Measurements from ENCODE around the gene COMMD4.
"Not testable (repeated sequence)": the region's sequence is repeated elsewhere in the genome, so short reads cannot be mapped to it uniquely, and the experiment has no call there.

The COMMD4 gene

DNA sequence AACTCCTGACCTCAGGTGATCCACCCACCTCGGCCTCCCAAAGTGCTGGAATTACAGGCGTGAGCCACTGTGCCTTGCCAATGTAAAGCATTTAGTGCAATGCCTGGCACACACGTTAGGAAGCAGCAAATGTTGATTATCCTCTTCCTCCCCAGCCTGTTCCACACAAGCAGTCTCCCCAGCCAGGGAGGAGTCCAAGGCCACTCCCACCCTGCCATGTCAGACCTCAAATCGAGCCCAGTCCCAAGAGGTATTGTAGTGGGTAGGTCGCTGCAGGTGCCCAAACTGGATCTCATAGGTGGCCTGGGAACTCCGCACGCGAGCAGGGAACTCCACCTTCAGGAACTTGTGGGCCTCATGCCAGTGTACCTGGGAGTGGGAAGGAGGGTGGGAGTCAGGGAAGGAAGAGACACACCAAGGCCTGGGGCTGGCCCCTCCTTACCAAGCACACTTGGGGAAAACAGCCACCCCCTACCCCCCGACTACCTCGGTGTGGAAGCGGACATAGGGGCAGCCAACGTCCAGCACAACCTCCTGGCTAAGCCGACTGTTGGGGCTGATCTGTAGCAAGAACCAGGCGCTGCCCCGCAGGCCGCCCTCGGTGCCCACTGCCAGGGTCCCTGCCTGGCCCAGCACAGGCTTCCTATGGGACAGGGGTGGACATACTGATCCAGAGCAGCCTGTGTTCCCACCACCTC, 22.3 kb downstream of the COMMD4 start:
- DNase-seq, result no peak

DNA sequence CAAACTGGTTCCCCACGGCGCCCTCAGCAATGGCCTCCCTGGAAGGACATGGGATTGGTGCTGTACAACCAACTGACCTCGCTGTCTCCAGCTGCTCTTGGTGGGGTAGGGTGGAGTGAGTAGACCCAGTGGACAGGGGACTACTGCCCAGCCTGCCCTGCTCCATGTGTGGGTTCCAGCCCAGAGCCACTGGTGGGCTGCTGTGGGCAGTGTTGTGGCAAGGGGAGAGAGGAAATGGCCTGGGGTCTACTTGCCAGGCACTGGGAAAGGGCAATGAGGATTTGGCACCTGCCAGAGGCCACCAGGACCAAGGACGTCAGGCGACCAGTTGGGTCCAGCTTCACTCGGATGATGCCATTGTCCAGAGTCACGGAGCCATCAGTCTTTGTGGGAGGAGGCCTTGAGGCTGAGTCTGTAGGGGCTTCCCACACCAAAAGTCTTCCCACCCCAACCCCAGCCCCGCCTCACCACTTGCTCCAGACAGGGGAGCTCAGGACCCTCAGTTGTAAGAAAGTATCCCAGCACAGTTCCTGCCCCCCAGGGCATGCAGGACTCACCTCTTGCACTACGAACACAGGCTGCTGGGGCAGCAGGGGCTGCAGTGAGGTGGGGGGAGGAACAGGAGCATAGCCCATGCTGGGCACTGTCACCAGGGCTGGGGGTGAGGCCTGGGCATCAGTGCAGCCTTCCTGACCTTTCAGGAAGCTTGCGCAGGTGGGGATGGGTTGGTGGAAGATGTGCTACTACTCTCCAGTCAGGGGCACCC, 23.1 kb downstream of the COMMD4 start:
- DNase-seq, result no peak

DNA sequence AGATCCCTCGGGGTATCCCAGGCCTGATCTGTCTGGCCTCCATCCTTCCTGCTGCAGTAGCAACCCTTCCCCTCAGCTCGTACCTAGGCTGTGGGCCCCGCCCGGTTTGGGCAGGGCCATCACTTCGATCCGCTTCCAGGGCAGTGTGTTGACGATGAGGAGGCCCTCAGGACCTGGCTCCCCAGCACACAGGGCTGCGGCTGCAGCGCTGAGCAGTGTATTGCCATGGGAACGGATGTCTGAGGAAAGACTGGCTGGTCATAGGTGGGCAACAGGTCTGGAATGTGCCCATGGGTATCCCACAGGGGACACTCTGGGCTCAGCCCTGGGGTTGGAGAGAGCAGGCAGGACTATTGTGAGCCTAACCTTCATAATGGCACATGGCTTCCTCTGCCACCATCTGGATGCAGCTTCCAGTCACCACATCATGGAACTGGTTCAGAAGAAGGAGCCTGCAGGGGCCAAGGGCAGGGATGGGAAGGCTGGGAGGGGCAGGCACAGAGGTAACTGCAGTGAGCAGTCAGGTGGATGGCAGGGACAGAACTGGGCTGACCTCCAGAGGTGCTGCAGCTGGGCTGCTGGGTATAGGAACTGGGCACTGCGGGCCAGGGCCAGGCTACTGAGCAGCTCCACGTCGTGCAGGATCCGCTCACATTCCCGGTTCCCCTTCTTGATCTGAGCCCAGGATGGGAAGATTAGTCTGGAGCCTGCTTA, 23.8 kb downstream of the COMMD4 start:
- no peak for DNase-seq

DNA sequence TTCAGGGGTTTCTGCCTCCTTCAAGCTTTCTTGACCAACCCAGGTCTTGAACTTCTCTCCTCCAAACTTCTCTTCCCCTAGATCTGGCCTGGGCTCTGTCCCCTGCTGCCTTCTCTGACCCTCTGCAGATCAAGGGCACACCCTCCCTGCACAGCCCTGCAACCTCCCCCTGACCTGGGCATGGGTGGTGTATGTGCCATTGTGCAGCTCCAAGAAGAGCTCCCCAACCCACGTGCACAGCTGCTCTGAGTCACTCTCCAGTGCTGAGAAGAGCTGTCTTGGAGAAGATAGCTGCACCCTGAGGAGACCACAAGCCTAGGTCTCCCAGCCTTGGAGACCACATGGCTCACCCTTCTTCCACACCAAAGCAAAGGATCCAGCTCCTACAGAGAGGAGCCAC, 24.5 kb downstream of the COMMD4 start:
- DNase-seq, result no peak

DNA sequence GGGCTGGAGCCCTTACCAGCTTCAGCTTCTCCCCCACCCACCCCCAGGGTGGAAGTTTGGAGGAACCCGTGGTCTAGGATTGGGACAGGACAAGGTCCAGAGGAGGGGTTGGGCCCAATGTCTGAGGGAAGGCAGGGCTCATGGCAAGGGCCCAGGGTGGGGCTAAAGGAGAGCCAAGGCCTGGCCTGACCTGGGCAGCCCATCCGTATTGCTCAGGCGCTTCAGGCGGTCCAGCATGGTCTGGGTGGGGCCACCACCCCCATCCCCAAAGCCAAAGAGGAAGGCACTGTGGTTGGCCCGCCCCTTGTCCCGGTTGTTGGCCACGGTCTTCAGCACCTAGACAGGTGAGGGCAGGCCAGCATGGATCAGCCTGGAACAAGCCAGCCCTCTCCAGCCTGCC, 25.0 kb downstream of the COMMD4 start:
- no peak for DNase-seq

DNA sequence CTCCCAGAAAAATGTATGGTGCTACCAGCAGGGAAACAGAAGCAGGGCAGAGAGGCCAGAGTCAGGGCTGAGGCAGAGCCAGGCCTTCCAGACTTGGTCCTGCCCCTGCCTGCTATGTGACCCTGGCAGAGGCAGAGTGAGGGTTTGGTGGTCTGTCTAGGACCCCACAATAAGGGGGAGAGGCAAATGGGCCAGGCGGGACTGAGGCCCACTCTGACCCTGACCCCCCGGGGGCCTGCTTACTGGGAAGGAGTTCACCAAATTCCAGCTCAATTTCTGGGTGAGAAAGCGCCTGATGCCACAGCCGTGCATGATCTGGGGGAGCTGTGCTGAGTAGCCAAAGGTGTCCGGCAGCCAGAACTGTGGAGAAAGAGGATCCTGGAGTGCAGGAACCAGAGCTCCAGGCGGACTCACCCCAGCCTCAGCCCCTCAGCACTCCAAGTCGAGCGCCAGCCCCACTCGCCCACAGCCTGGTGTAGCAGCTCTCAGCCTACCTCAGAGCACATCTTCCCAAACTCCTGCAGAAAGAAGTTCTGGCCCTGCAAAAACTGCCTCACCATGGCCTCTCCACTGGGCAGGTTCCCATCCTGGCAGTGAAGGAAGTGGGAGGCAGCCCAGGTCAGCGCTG, 25.6 kb downstream of the COMMD4 start:
- DNase-seq, result no peak

DNA sequence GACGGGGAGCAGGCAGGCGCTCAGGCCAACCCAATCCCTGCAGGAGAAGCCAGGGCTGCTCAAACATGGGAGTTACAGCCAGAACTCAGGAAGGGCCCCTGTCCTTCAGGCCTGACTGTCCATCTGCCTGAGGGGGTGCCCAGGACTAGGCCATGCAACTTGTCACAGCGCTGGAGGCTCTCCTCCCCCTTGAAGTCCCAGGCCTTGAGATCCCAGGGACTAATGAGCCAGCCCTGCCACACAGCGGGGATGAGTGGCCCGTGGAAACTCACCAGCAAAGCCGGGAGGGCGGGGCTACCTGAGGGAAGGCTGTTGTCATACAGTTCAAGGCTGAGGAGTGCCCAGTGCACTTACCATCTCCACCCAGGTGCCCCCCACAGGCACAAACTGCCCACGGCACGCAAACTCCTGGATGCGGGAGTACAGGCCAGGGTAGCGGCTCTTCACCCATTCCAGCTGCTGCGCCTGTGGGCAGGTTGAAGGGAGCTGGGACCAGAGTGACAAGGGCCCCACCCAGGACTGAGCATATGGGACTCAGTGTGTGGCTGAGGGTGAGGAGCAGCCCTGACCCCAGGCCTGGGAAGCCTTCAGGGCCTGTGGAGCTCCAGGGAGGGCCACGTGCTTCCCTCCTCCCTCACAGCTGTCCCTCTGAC, 26.3 kb downstream of the COMMD4 start:
- no peak for DNase-seq

DNA sequence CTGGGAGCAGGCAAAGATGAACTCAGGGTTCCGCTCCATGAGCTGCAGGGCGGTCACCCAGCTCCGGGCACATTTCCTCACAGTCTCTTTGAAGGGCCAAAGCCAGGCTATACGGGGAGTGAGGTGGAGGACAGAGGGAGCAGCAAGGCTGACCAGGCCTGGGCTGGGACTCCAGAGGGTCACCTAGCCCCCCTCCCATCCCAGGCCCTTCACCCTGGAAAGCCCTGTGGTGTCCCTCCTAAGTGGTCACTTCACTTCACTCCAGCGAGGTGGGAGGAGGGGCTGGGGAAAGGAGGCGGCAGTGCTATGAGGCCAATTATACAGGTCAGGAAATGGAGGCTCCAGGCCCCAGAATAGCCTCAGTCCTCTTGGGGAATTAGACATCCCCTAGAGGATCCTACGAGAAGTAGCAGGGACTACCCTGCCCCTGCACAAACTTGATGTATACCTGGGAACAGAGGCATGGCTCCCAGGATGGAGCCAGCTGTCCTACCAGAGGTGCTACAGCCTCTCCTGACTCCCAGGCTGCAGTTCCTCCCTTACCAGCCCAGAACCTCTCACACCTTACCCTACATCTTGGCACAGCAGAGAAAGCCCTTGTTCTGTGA, 26.9 kb downstream of the COMMD4 start:
- DNase-seq, result no peak

DNA sequence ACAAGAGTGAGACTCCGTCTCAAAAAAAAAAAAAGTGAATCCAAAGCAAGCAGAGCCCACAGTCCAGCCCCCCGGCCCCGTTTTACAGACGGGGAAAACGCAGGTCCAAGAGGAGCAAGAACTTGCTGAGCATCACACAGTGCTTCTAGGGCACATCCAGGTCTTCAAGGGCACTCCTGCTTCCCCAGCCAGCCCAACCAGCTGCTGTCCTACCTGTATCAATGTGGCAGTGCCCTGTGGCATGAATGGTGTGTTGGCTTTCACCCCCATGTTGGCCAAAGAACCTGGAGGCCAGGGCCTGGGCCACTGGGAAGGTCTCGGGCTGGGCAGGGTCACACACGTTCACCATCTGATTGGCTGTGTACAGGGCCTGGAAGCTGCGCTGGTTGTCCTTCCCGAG, 27.9 kb downstream of the COMMD4 start:
- DNase-seq, result no peak

DNA sequence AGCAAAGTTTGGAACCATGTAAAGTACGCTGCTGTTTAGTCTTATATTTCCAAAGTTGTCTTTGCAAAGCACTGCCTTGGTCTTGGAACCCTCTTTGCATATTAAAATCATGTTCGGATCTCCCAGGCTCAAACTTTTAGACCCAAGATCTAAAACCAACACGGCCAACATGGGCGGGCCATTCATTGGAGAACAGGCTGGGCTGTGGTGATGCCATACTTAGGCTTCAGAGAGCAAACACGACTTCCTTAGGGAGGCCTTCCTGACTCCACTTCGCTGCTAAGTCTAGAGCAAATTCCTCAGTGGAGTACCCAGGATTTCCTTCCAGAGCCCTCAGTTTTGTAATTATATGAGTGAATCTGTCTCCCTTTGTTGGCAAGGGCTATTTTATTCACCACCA, 29.0 kb downstream of the COMMD4 start:
- DNase-seq, result no peak

DNA sequence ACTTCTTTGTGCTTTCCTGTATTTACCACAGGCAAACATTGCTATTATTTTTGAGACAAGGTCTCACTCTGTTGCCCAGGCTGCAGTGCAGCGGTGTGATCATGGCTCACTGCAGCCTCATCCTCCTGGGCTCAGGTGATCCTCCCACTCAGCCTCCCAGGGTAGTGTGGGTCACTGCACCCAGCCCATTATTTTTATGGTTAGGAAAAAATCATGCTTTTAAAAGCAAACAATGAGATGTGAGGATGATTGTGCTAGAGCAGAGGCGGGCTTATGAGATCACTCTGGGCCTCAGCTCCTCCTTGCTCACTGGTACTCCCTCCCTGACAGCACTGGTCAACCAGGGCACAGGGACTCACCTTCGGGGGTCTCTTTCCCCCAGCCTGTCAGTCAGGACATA, 30.3 kb downstream of the COMMD4 start:
- DNase-seq, result no peak

DNA sequence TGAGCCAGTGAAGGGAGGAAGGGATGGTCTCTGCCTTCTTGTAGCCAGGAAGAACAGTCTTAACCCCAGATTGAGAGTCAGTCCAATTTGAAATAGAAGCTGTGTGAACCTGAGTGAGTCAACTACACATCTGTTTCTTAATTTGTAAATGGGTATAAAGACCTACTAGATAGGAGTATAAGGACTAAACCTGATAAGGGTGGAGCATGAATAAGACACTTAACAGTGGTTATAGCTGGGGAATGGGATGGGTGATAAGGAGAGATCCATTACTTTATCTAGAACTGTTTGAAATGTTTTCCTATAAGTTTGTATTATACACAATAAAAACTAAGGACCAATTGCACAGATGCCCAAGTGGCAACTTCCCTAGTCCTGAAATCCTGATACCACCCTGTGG, 31.1 kb downstream of the COMMD4 start:
- DNase-seq, result no peak

DNA sequence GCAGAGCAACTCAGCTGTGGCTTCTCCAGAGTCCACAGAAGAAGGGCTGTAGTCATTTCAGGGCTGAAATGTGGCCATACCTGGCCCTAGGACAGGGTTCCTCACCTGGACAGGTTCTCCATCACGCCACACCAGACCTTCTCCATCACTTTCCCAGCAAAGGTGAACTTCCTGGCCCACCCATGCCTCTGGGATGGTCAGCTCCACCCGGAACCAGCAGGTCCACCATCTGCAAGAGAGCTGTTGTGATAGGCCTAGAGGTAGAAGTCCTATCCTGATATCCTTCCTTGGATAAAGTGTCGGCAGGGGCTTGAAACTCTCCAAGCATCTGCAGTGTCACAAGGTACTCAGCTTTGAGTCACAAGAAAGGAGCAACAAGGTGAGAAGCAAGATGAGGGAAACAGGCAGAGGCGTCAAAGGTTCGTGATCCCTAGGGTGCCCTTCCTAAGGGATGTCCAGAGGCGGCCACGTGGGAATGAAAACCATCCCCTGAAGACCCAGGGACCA, 31.6 kb downstream of the COMMD4 start:
- no peak for DNase-seq

DNA sequence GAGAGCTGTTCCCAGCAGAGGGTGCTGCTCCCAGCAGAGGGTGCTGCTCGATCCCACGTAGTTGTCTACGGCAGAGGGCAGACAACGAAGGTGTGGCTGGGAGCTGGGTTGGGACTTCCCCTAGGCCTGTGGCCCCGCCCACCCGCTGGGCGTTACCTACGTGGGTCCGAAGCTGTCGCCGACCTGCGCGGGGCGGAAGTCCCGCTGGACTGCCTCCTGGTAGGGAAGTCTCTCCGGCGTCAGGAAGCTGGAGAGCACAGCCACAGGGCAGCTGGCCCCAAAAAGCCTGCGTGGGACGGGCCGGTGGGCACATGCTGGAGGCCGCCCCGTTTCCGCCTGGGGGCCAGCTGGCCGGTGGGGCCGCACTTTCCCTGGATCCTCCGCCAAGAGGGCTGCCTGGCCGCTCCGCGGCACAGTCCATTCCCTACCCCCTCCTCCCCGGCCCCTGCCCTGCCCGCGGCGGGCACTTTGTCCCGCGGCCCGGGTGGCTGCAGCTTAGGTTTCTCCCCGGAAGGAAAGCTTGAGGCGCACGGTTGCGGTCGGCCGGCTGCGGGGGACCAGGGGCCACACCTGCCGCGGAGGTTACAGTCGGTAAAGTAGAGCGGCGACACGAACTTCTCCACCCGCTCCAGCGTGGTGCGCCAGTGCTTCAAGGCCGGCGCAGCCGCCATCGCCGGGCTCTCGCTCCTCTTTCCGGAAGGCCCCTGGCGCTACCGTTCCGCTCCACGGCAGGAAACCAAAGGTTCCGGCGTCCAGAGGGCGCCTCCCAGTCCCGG, 32.2 kb downstream of the COMMD4 start, which contains the start of gene MAN2C1:
Gene MAN2C1 (minus strand): TSS at position 695 of the 776 bp plus-strand sequence. CDS start 24 bp downstream, at position 671.
- peak; percentile 92 for DNase-seq

DNA sequence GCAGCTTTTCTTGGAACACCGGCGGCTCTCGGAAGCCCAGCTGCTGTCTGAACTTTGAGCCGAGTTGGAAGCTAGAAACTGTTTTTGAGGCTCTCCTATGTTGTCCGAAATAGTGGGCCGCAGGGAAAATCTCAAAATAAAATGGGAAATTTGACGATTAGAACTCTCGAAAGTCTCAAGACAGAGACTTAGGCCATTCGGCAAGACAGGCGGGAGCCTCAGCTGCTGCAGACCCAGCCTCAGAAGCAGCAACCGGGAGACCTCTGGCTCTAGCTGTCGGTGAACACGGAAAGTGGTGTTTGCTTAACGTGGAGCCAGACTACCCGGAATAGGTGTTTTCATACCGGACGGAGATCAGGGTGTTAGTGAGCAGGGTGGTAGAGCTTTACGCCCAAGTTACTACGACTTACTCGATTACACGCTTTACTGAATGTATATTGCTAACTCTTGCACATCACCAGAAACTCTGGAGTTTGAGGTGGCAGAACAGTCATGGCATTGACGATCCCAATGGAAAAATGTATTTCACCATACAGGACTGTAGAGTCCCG, 32.9 kb downstream of the COMMD4 start:
- DNase-seq, result peak; percentile 10

DNA sequence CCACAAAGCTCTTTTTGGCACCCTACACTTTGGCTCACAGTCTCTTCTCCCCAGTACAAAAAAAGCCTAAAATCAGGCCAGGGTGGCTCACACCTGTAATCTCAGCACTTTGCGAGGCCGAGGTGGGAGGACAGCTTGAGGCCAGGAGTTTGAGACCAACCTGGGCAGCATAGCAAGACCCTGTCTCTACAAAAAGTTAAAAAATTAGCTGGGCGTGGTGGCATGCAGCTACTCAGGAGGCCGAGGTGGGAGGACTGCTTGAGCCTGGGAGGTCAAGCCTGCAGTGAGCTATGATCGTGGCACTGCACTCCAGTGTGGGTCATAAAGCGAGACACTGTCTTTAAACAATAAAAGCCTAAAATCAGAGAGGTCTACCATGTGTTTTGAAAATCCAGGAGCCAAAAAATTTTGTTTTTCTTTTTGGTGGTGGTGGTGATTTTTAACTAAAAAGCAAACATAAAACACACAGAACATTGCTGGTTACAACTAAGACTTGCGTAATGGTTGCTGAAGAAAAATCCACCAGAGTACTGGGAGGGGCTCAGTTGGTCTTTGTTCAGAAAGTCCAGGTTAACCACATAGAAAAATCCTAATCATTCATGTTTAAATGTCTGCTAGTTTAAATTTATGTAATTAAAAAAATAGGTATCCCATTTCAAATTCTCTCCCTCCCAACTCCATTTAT, 34.2 kb downstream of the COMMD4 start:
- DNase-seq, result no peak

DNA sequence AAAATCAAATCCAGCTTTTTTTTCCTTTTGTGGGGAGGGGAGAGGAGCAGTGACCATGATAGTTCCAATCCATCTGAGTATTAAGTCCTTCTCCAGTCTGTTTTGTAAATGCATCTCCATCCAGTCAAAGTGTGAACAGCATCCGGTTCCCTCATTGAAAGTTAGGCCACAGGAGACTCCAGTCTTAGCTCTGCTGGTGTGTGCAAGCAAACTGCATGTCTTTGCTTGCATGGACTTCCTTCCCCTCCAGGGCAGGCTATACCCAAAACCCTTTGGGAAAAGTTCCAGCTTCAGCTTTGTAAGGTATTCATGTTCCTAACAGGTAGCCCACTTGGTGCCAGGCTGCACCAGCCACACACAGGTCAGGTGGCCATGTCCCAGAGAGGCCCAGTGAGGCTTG, 35.6 kb downstream of the COMMD4 start:
- DNase-seq, result no peak

DNA sequence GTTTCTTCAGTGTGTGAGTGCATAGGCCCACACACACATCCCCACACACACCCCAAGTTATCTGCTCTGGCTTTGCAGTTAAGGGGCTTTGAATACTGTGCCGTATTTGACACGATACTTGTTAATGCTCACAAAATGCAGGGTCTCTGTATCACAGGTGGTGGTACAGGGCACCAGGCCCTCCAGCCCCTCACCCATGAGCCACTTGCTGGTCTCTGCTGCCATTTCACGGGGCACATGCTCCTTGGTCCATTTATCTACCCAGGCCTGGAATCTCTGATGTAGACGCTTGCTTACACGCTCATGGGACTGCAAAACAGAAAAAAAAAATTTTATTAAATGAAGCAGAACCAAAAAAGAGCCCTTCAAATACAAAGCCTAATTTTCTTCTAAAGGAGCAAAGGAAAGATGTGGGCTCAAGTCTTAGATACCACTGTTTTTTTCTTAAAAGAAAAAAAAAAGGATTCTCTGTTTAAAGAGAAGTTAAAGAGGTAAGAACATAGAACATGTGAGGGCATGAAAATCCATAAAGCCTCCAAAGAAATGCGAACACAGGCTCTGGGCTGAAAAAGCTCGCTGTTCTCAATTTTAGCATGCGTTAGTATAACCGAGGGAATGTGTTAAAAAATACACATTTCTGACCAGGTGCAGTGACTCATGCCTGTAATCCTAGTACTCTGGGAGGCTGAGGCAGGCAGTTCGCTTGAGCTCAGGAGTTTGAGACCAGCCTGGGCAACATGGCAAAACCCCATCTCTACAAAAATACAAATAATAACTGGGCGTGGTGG, 36.2 kb downstream of the COMMD4 start:
- no peak for DNase-seq

DNA sequence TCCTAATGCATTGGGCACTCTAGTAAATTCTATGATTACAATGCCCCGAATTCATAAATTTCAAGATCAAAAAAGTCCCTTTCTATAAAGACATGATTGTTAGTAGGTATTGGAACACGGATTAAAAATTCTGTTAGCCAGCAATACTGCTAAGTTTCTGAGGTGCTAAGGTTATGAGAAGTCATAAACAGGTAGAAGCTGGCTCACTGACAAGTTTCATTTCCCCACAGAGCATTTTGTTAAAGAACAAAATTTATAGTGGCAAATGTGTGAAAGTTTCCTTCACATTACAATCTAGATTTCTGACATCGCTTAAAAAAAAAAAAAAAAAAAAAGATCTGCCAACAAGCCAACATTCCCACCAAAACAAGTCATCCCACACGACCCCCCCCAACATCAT, 44.9 kb downstream of the COMMD4 start:
- no peak for DNase-seq

DNA sequence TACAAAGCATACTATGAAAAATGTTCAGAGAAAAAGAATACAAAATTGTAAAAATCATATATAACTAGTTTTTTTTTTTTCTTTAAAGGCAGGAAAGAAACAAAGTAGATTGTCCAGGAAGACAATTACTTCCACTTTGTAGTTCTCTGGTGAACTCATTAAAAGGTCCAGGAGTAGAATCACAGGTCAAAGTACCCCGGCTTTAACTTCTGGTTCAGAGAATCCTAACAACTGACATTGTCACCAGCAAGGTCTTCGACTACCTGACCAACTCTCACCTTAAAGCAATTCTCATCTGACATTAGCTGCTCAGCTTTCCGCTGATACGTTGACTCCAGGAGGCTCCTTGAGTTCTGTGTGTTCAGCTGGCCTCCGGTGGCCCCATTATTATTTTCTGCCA, 48.1 kb downstream of the COMMD4 start:
- not testable (repeated sequence) for DNase-seq
